ENCODE measurements around the gene SF3B2.

SF3B2 gene

GRCh38 chr11:66104057-66104638 is 52.0 kb downstream of the SF3B2 start:
- in situ Hi-C loops (cut with MboI; ENCODE audit: low pct_unique_long_range_greater_than_20kb, low sequenced_read_pairs, unreplicated experiment) = no loop called here
- TF ChIP-seq CTCF (IDR thresholded peaks at IDR 0.05; ENCODE audit: extremely low read depth, insufficient read depth, missing control alignments) = no peak
- DNase-seq (ENCODE audit: low spot score) = no peak

- in situ Hi-C loops (cut with MboI; ENCODE audit: low pct_unique_long_range_greater_than_20kb, low sequenced_read_pairs, unreplicated experiment) = no loop called here
- no peak for DNase-seq (ENCODE audit: low spot score)
- no peak for TF ChIP-seq CTCF (IDR thresholded peaks at IDR 0.05; ENCODE audit: extremely low read depth, insufficient read depth, missing control alignments)
Observed at GRCh38 chr11:66106786-66107599, 54.8 kb downstream of the SF3B2 start.

GRCh38 chr11:66107600-66108510 is 55.7 kb downstream of the SF3B2 start:
- in situ Hi-C loops (cut with MboI; ENCODE audit: low pct_unique_long_range_greater_than_20kb, low sequenced_read_pairs, unreplicated experiment) = no loop called here
- TF ChIP-seq CTCF (IDR thresholded peaks at IDR 0.05; ENCODE audit: extremely low read depth, insufficient read depth, missing control alignments) = no peak
- no peak for DNase-seq (ENCODE audit: low spot score)

GRCh38 chr11:66109294-66109693 is 57.1 kb downstream of the SF3B2 start:
- in situ Hi-C loops (cut with MboI; ENCODE audit: low pct_unique_long_range_greater_than_20kb, low sequenced_read_pairs, unreplicated experiment) = no loop called here
- no peak for TF ChIP-seq CTCF (IDR thresholded peaks at IDR 0.05; ENCODE audit: extremely low read depth, insufficient read depth, missing control alignments)
- no peak for DNase-seq (ENCODE audit: low spot score)

GRCh38 chr11:66111158-66111557 is 59.0 kb downstream of the SF3B2 start:
- DNase-seq (ENCODE audit: low spot score) = no peak
- in situ Hi-C loops (cut with MboI; ENCODE audit: low pct_unique_long_range_greater_than_20kb, low sequenced_read_pairs, unreplicated experiment) = no loop called here
- no peak for TF ChIP-seq CTCF (IDR thresholded peaks at IDR 0.05; ENCODE audit: extremely low read depth, insufficient read depth, missing control alignments)

- no peak for TF ChIP-seq CTCF (IDR thresholded peaks at IDR 0.05; ENCODE audit: extremely low read depth, insufficient read depth, missing control alignments)
- no peak for DNase-seq (ENCODE audit: low spot score)
- in situ Hi-C loops (cut with MboI; ENCODE audit: low pct_unique_long_range_greater_than_20kb, low sequenced_read_pairs, unreplicated experiment) = no loop called here
Observed at GRCh38 chr11:66112041-66112491, 59.9 kb downstream of the SF3B2 start.

Data from GM13977 (cell line).